H1 (cell line): ENCODE results near the gene TAAR8. TPM values are rescaled to one million over a fixed set of nuclear protein-coding genes. Genes with fewer than 3 reads are reported as not detected.

Experiments used
- CBX8 ChIP-seq: fragments of 300-800, 300-1000 bp; sonication (generic); IDR thresholded peaks from 2 replicates; pipeline ENCODE4 v1.7.1; 2016; ENCODE audit warnings: low read depth, low read length, borderline replicate concordance
- EP300 ChIP-seq, 2 experiments: IDR thresholded peaks; 1 replicate in 1 of 2; 2 replicates in 1 of 2; pipeline ENCODE4 v1.6.1; 2011 to 2012; ENCODE audit warnings: low read depth in 2 of 2, low read length in 2 of 2, mild to moderate bottlenecking in 2 of 2, borderline replicate concordance in 1 of 2, inconsistent platforms in 1 of 2, moderate library complexity in 1 of 2
- JUND ChIP-seq: IDR thresholded peaks from 2 replicates; pipeline ENCODE4 v1.6.1; 2011; ENCODE audit warnings: mild to moderate bottlenecking, improper control_type of control experiment, low read length
- TAF7 ChIP-seq: optimal IDR thresholded peaks from 2 replicates; pipeline ENCODE3; 2011; ENCODE audit warnings: low read depth, mild to moderate bottlenecking, inconsistent platforms, low read length, moderate library complexity, borderline replicate concordance
- YY1 ChIP-seq: IDR thresholded peaks from 2 replicates; pipeline ENCODE4 v1.6.1; 2011; ENCODE audit warnings: low read depth, mild to moderate bottlenecking, low read length
- polyA plus RNA-seq, 7 experiments: library from polyadenylated mRNA; depleted of rRNA in 3 of 7; stranded (reverse) in 5 of 7; unstranded in 2 of 7; fragments of >200 nt in 5 of 7; fragments of 200-250 nt in 2 of 7; gene quantifications; 1 replicate in 5 of 7; 2 replicates in 1 of 7; 4 replicates in 1 of 7; pipeline versions ENCODE4 v1.2.1 to v1.2.3, GENCODE V29; 2011 to 2013; ENCODE audit warnings: missing spikeins in 2 of 7, mixed read lengths in 2 of 7
- total RNA-seq: library from RNA; stranded (reverse); fragmentation: NEBNext Ultra II Directional; extraction: Animal tissue kit (Norgen Biotek cat#: 25700); gene quantifications from 2 replicates; pipeline ENCODE4 v1.2.1, GENCODE V29; 2021

Gene TAAR8
- total and polyA plus RNA-seq, 2 of the 8 experiments (the other 6 are each of a cell fraction or from before 2014, with no cell fraction given), result not detected

GRCh38 chr6:132592855-132593254 lies 40.4 kb downstream of the TAAR8 start (continued):
- TF ChIP-seq TAF7 (no peak), EP300 (IDR thresholded peaks at IDR 0.05; ENCODE audit: borderline replicate concordance in 1 of 2, low read depth in 2 of 2, low read length in 2 of 2) (no peak), JUND (no peak), CBX8 (no peak), YY1 (no peak)
